Stimulated activated naive CD8-positive, alpha-beta T cell treated with anti-CD3 and anti-CD28 coated beads, Interleukin-15, Interleukin-2, amounts not matched to agents 100 U/mL and 50 U/mL, for 24 hours (primary cell): ENCODE results near the gene RALB.

Experiments
- ATAC-seq: fragments of 150-1000 bp; cut with Tn5 transposase; one replicate; pipeline ENCODE4 v1.10.0; 2021
- DNase-seq: peaks from one replicate; pipeline ENCODE4 v3.0.0; 2021

RALB gene

GRCh38 chr2:120265006-120265405 lies 12.4 kb downstream of the RALB start:
- DNase-seq = no peak
- ATAC-seq = no peak

- peak; percentile 17 for DNase-seq
- ATAC-seq = peak; percentile 76
Measured at GRCh38 chr2:120267348-120267747, 14.7 kb downstream of the RALB start.

- DNase-seq = no peak
- ATAC-seq = no peak
Measured at GRCh38 chr2:120269076-120269744, 16.6 kb downstream of the RALB start.

- no peak for ATAC-seq
- DNase-seq = no peak
Measured at GRCh38 chr2:120269816-120270215, 17.2 kb downstream of the RALB start.

GRCh38 chr2:120271711-120272379 lies 19.2 kb downstream of the RALB start:
- ATAC-seq (no peak), DNase-seq (no peak)

GRCh38 chr2:120272763-120273481 lies 20.3 kb downstream of the RALB start:
- DNase-seq = no peak
- ATAC-seq = no peak

- ATAC-seq = no peak
- no peak for DNase-seq
Measured at GRCh38 chr2:120275617-120276400, 23.2 kb downstream of the RALB start.

- ATAC-seq (no peak), DNase-seq (no peak)
Measured at GRCh38 chr2:120277505-120278205, 25.0 kb downstream of the RALB start.

- ATAC-seq (no peak), DNase-seq (no peak)
Measured at GRCh38 chr2:120278901-120279300, 26.2 kb downstream of the RALB start.

GRCh38 chr2:120279708-120280107 lies 27.1 kb downstream of the RALB start:
- DNase-seq (no peak), ATAC-seq (no peak)

GRCh38 chr2:120283649-120284048 lies 31.0 kb downstream of the RALB start:
- ATAC-seq = no peak

GRCh38 chr2:120285056-120285455 lies 32.4 kb downstream of the RALB start:
- no peak for DNase-seq
- no peak for ATAC-seq

More at GRCh38 chr2:120283649-120284048, 31.0 kb downstream of the RALB start:
- no peak for DNase-seq

GRCh38 chr2:120287183-120288015 lies 34.7 kb downstream of the RALB start:
- ATAC-seq = peak; percentile 94

GRCh38 chr2:120288016-120288373 lies 35.3 kb downstream of the RALB start:
- ATAC-seq (no peak), DNase-seq (no peak)

More at GRCh38 chr2:120287183-120288015, 34.7 kb downstream of the RALB start:
- peak; percentile 15 for DNase-seq

- DNase-seq (no peak), ATAC-seq (no peak)
Measured at GRCh38 chr2:120289221-120289906, 36.7 kb downstream of the RALB start.

- no peak for DNase-seq
Measured at GRCh38 chr2:120290737-120291136, 38.1 kb downstream of the RALB start.

GRCh38 chr2:120291401-120292311 lies 39.0 kb downstream of the RALB start:
- DNase-seq (no peak), ATAC-seq (no peak)

More at GRCh38 chr2:120290737-120291136, 38.1 kb downstream of the RALB start:
- ATAC-seq = no peak

- DNase-seq (no peak), ATAC-seq (no peak)
Measured at GRCh38 chr2:120293096-120294007, 40.7 kb downstream of the RALB start.
